ENCODE data around the gene VPS52. TPM values are rescaled to one million over a fixed set of nuclear protein-coding genes. Genes with fewer than 3 reads are reported as not detected.

Gene VPS52
- total RNA-seq, 4 donors from 2014 or later, result 34.1 to 45.5 (median 39.8) TPM

DNA sequence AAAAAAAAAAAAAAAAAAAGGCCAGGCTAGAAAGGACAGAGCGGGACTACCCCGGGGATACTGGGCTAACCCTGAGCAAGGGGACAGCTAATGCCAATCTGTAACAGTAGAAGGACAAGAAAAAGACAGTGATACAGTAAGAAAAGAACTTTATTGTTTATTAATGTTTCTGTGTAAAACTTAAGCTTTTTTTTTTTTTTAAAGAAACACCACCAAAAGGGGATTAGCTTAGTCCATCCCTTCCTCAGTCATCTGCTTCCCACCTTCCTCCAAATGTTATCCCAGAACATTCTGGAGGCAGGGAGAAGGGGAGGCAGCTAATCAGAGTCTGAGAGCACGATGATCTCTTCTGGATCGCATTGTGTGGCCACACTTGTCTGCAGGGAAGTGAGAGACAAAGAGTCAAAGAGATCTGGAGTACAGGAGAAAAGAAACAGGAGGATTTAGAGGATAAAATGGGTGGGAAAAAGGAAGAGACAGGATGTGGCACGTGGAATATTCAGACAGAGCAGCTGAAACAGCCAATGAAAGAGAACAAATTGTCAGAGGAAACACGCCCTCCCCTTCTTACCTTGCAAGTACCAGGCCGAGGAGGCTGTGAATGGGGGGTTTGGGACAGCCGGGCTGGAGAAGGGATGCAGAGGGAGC is 46.9 kb upstream of the VPS52 start:
- no peak for DNase-seq
- H3K9me3 ChIP-seq, result no peaks in the 10 kb centered on the region
- peaks cover 19 to 43% (median 22%) of the 10 kb centered on the region in 3 donors for H3K36me3 ChIP-seq
- H3K27me3 ChIP-seq, result no peaks in the 10 kb centered on the region
- TF ChIP-seq, protein P1, sequence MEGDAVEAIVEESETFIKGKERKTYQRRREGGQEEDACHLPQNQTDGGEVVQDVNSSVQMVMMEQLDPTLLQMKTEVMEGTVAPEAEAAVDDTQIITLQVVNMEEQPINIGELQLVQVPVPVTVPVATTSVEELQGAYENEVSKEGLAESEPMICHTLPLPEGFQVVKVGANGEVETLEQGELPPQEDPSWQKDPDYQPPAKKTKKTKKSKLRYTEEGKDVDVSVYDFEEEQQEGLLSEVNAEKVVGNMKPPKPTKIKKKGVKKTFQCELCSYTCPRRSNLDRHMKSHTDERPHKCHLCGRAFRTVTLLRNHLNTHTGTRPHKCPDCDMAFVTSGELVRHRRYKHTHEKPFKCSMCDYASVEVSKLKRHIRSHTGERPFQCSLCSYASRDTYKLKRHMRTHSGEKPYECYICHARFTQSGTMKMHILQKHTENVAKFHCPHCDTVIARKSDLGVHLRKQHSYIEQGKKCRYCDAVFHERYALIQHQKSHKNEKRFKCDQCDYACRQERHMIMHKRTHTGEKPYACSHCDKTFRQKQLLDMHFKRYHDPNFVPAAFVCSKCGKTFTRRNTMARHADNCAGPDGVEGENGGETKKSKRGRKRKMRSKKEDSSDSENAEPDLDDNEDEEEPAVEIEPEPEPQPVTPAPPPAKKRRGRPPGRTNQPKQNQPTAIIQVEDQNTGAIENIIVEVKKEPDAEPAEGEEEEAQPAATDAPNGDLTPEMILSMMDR (IDR thresholded peaks at IDR 0.05), result no peak
- no peak for TF ChIP-seq POLR2A (IDR thresholded peaks at IDR 0.05)
- H3K4me1 ChIP-seq, result peaks cover 50 to 81% (median 62%) of the 10 kb centered on the region in 3 donors
- WGBS, 2 donors, result 58 to 65% methylated on average over 8 of the region's 8 CpGs
- H3K4me3 ChIP-seq, result peak overlapping the region; percentile 45 to 76 (median 58)
- intact Hi-C loops (cut with DNase I), result no loop called here
- peak overlapping the region; percentile 23 to 93 (median 89) for H3K27ac ChIP-seq

GRCh38 chr6:33317669-33318425 is 46.2 kb upstream of the VPS52 start, which contains the start of gene ZBTB22:
TSS of gene ZBTB22 (minus strand) at chr6:33317744. CDS start at chr6:33316916, 828 bp downstream.
- DNase-seq, result peak; percentile 93
- no peaks in the 10 kb centered on the region for H3K27me3 ChIP-seq
- peak in 1 of 4 donors; percentile 31 for TF ChIP-seq POLR2A (IDR thresholded peaks at IDR 0.05)
- TF ChIP-seq, protein P1 (IDR thresholded peaks at IDR 0.05), result peak in 1 of 6 experiments; percentile 27
- H3K4me3 ChIP-seq, result peak within 1 kb of the TSS; percentile 45 to 76 (median 58)
- intact Hi-C loops (cut with DNase I), result no loop called here
- 1 to 3% methylated on average over 27 to 30 of the region's 44 CpGs for WGBS, 2 donors
- H3K27ac ChIP-seq, result peak within 1 kb of the TSS; percentile 85 to 93 (median 92)
- no peaks in the 10 kb centered on the region for H3K9me3 ChIP-seq
- peaks cover 19 to 43% (median 22%) of the 10 kb centered on the region in 3 donors for H3K36me3 ChIP-seq
- H3K4me1 ChIP-seq, result peaks cover 48 to 82% (median 61%) of the 10 kb centered on the region in 3 donors

- DNase-seq, result no peak
- Histone ChIP-seq H3K36me3 (peaks cover 19 to 43% (median 22%) of the 10 kb centered on the region in 3 donors), H3K4me3 (peak overlapping the region; percentile 45 to 76 (median 58)), H3K9me3 (no peaks in the 10 kb centered on the region), H3K4me1 (peaks cover 48 to 85% (median 63%) of the 10 kb centered on the region in 3 donors), H3K27me3 (no peaks in the 10 kb centered on the region), H3K27ac (peak overlapping the region; percentile 85 to 93 (median 92))
- 0% methylated on average over 2 to 4 of the region's 27 CpGs for WGBS, 2 donors
- TF ChIP-seq, protein P1 (IDR thresholded peaks at IDR 0.05), result no peak
- no peak for TF ChIP-seq POLR2A (IDR thresholded peaks at IDR 0.05)
- intact Hi-C loops (cut with DNase I), result no loop called here
These were observed 45.7 kb upstream of the VPS52 start for GRCh38 chr6:33317419-33317668.

DNA sequence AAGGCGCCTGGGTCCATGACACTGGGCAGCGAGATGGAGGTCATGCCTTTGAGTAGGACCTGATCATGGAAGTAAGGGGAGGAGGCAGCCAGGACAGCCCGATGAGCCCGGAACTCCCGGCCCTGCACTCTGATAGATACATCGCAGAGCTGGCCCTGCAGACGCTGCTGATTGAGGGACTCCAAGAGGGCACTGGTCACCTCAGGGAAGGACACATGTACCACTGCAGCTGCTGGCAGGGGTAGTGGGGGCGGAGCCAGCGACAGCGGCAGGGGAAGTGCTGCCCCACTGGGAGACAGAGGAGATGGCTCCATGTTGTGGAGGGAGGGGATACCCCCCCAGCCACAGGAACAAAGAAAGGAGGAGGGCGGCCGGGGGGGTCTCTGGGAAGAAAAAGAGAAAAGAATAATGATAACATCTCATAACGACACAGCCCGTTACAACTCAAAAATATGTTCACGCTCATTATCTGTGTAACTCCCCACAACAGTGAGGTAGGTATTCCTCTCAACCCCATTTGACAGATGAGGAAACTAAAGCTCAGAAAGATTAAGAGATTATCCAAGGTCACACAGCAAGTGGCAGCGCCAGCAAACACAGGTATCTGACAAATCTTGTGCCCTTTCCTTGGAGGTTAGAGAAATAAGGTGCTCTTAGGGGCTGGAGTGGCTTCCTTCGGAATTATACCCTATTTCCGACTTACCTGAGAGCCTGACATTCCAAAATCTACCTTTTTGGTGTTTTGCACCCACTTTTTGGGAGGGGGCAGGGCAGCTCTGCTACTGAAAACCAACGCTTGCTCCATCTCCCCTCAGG is 45.1 kb upstream of the VPS52 start:
- no peak for TF ChIP-seq POLR2A (IDR thresholded peaks at IDR 0.05)
- TF ChIP-seq, protein P1 (IDR thresholded peaks at IDR 0.05), result no peak
- DNase-seq, result no peak
- H3K9me3 ChIP-seq, result no peaks in the 10 kb centered on the region
- H3K36me3 ChIP-seq, result peaks cover 19 to 43% (median 22%) of the 10 kb centered on the region in 3 donors
- peak overlapping the region; percentile 45 to 76 (median 58) for H3K4me3 ChIP-seq
- no peaks in the 10 kb centered on the region for H3K27me3 ChIP-seq
- H3K4me1 ChIP-seq, result peaks cover 48 to 85% (median 65%) of the 10 kb centered on the region in 3 donors
- H3K27ac ChIP-seq, result peak overlapping the region; percentile 85 to 93 (median 92)
- intact Hi-C loops (cut with DNase I), result no loop called here
- WGBS, 2 donors, result 72 to 83% methylated on average over 17 of the region's 19 CpGs
